HCT116 (cell line): Measurements from ENCODE around the gene EIF2B2.

Experiments
- CEBPB ChIP-seq: IDR thresholded peaks from 2 replicates; pipeline ENCODE4 v1.6.1; 2012; ENCODE audit warnings: low read depth
- EZH2 ChIP-seq: fragments of 200-600 bp; sonication (generic); IDR thresholded peaks from 2 replicates; pipeline ENCODE4 v1.6.1; 2017; ENCODE audit warnings: antibody characterized with exemption, mixed run types
- FOSL1 ChIP-seq: IDR thresholded peaks from 2 replicates; pipeline ENCODE4 v1.6.1; 2012; ENCODE audit warnings: low read depth
- POLR2A ChIP-seq: IDR thresholded peaks from 2 replicates; pipeline ENCODE4 v1.7.0; 2011; ENCODE audit warnings: borderline replicate concordance; ENCODE audit not compliant: insufficient read depth, insufficient read length; ENCODE audit errors: extremely low read depth
- POLR2AphosphoS5 ChIP-seq: IDR thresholded peaks from 2 replicates; pipeline ENCODE4 v1.6.1; 2011; ENCODE audit warnings: mild to moderate bottlenecking, low read depth, low read length, moderate library complexity
- TF ChIP-seq, protein P1 (sequence below), 3 experiments: fragments of 200-600 bp in 1 of 3; sonication (generic) in 1 of 3; IDR thresholded peaks in 2 of 3; conservative IDR thresholded peaks in 1 of 3; 2 replicates each; pipeline ENCODE4 v1.5.1; 2012 to 2017; ENCODE audit warnings: low read depth in 2 of 3, low read length in 2 of 3, antibody characterized with exemption in 1 of 3, borderline replicate concordance in 1 of 3, control low read depth in 1 of 3, mild to moderate bottlenecking in 1 of 3, mixed read lengths in 1 of 3, mixed run types in 1 of 3, moderate library complexity in 1 of 3; ENCODE audit not compliant: insufficient read depth in 1 of 3
- TF ChIP-seq, protein P2 (sequence below): IDR thresholded peaks from 2 replicates; pipeline ENCODE4 v1.6.1; 2012; ENCODE audit warnings: low read depth
- TF ChIP-seq, protein P3 (sequence below): IDR thresholded peaks from 2 replicates; pipeline ENCODE4 v1.6.1; 2011; ENCODE audit warnings: mild to moderate bottlenecking, low read length, moderate library complexity; ENCODE audit not compliant: insufficient replicate concordance; ENCODE audit errors: extremely low read depth

DNA sequence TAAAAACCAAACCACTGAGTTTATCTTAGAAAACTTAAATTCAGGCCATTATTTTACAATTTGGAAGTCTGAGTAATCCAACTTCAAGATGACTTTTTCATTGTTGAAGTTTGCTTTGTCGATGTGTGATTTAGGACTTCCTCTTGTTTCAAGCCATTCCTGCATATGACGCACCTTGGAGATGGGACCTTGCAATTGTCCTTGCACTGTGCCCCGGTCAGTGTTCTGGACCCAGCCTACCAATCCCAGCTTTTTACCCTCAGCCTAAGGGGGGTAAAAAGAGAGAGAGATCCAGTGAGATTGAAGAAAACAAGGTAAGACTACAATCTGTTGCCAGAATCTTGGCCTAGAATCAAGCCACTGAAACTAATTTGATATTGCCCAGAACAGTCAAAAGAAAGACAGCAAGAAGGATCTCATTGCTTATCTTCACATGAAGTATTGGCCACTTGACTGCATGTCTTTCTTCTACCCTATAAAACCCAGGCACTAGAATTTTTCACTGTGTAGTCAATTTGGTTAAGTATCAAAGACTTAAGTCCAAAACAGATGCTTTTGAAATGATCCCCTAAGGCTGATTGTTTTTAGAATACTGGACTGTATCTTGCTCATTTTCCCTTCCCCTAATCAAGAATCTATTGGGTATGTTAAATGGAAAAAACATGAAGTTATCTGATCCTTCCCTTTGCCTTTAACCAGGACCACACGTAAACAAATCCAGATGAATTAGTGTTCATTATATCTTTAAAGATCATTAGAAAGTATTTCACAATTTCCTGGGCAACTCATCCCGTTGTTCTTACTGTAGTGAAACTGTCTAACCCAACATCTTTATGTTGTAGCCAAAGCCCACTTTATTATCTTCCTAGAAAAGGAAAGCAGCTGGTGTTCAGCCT lies 50.9 kb downstream of the EIF2B2 start:
- TF ChIP-seq POLR2AphosphoS5 (no peak), CEBPB (no peak), POLR2A (no peak), FOSL1 (no peak), EZH2 (no peak)
- TF ChIP-seq, protein P1, sequence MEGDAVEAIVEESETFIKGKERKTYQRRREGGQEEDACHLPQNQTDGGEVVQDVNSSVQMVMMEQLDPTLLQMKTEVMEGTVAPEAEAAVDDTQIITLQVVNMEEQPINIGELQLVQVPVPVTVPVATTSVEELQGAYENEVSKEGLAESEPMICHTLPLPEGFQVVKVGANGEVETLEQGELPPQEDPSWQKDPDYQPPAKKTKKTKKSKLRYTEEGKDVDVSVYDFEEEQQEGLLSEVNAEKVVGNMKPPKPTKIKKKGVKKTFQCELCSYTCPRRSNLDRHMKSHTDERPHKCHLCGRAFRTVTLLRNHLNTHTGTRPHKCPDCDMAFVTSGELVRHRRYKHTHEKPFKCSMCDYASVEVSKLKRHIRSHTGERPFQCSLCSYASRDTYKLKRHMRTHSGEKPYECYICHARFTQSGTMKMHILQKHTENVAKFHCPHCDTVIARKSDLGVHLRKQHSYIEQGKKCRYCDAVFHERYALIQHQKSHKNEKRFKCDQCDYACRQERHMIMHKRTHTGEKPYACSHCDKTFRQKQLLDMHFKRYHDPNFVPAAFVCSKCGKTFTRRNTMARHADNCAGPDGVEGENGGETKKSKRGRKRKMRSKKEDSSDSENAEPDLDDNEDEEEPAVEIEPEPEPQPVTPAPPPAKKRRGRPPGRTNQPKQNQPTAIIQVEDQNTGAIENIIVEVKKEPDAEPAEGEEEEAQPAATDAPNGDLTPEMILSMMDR (IDR thresholded peaks at IDR 0.05 in 2 of 3, conservative IDR thresholded peaks at IDR 0.05 in 1 of 3; ENCODE audit: borderline replicate concordance in 1 of 3, insufficient read depth in 1 of 3, low read depth in 2 of 3, low read length in 2 of 3), result no peak
- TF ChIP-seq, protein P2, sequence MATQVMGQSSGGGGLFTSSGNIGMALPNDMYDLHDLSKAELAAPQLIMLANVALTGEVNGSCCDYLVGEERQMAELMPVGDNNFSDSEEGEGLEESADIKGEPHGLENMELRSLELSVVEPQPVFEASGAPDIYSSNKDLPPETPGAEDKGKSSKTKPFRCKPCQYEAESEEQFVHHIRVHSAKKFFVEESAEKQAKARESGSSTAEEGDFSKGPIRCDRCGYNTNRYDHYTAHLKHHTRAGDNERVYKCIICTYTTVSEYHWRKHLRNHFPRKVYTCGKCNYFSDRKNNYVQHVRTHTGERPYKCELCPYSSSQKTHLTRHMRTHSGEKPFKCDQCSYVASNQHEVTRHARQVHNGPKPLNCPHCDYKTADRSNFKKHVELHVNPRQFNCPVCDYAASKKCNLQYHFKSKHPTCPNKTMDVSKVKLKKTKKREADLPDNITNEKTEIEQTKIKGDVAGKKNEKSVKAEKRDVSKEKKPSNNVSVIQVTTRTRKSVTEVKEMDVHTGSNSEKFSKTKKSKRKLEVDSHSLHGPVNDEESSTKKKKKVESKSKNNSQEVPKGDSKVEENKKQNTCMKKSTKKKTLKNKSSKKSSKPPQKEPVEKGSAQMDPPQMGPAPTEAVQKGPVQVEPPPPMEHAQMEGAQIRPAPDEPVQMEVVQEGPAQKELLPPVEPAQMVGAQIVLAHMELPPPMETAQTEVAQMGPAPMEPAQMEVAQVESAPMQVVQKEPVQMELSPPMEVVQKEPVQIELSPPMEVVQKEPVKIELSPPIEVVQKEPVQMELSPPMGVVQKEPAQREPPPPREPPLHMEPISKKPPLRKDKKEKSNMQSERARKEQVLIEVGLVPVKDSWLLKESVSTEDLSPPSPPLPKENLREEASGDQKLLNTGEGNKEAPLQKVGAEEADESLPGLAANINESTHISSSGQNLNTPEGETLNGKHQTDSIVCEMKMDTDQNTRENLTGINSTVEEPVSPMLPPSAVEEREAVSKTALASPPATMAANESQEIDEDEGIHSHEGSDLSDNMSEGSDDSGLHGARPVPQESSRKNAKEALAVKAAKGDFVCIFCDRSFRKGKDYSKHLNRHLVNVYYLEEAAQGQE, result no peak
- TF ChIP-seq, protein P3, sequence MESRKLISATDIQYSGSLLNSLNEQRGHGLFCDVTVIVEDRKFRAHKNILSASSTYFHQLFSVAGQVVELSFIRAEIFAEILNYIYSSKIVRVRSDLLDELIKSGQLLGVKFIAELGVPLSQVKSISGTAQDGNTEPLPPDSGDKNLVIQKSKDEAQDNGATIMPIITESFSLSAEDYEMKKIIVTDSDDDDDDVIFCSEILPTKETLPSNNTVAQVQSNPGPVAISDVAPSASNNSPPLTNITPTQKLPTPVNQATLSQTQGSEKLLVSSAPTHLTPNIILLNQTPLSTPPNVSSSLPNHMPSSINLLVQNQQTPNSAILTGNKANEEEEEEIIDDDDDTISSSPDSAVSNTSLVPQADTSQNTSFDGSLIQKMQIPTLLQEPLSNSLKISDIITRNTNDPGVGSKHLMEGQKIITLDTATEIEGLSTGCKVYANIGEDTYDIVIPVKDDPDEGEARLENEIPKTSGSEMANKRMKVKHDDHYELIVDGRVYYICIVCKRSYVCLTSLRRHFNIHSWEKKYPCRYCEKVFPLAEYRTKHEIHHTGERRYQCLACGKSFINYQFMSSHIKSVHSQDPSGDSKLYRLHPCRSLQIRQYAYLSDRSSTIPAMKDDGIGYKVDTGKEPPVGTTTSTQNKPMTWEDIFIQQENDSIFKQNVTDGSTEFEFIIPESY, result no peak
